Measurements from ENCODE around the gene KRTAP1-3.
"Not testable (repeated sequence)": the region's sequence is repeated elsewhere in the genome, so short reads cannot be mapped to it uniquely, and the experiment has no call there.

Gene KRTAP1-3

DNA sequence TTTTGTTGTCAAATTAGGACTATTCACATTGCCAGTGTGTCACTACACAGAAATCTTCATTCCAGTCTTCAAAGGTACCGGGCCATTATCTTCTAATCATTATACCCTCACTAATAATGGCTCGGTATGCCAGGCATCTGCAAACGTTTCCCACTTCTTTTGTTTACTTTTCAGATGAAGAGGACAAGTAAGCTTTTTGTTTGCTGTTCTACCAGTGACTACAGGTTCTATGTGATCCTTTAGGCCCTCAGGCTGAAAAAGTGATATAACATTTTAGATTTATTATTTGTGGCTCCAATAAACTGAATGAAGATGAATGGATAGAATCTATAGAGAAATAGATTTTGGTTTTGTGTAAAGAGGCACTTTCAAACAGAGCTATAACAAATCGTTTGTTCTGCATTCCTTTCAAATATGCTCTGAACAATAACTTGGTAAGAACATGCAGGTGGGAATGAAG, 25.3 kb downstream of the KRTAP1-3 start:
- no peak for DNase-seq

DNA sequence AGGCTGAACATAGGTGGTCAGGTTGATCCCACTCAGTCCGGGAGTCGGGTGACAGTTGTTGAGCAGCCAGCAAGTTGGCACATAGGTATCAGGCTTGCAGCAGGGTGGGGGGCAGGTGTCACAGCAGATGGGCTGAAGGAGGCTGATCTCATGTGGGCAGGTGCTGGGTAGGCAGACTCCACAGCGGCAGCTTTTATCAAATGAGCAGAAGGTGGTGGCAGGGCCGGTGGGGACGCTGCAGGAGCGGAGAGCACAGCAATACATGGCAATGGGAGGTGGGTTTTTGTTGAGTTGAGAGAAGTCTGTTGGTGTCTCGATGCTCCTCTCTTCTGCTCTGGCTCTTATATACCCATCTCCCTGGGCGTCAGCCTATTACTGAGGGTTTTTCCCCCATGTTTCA, 25.9 kb downstream of the KRTAP1-3 start, which contains the start of gene KRTAP3-1:
TSS of gene KRTAP3-1 (minus strand) at position 318 of the 400 bp plus-strand sequence. CDS start at position 264, 54 bp downstream.
- no peak for DNase-seq

DNA sequence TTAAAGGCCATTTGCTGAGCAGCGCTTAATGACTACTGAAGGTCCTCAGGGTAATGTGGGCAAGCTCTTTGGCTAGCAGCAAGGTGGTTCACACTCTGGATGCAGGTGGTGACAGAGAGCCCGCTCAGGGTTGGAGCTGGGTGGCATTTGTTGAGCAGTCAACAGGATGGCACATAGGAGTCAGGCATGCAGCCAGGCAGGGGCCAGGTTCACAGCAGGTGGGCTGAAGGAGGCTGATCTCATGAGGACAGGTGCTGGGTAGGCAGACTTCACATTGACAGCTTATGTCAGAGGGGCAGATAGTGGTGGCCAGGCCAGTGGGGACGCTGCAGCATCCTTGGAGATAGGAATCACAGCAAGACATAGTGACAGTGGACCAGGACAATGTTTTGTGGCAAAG, 30.3 kb downstream of the KRTAP1-3 start:
- no peak for DNase-seq

DNA sequence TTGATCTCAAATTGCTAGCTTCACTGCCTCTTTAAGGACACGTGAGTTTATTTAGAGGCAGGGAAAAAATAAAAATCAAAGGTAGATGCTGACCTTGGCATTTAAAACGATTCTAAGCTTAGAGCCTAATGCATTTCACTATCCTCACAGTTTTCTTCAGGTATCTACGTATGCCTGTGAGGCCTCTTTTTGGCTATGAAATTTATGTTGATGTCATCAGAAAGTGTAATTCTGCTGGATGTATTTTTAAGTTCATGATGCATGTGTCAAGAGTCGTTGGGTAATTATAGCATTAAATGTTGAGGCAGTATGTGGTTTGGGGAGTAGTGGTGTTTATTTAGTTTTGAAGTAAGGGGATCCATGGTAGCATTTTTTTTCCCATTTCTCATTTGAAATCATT, 30.7 kb downstream of the KRTAP1-3 start:
- DNase-seq: no peak

DNA sequence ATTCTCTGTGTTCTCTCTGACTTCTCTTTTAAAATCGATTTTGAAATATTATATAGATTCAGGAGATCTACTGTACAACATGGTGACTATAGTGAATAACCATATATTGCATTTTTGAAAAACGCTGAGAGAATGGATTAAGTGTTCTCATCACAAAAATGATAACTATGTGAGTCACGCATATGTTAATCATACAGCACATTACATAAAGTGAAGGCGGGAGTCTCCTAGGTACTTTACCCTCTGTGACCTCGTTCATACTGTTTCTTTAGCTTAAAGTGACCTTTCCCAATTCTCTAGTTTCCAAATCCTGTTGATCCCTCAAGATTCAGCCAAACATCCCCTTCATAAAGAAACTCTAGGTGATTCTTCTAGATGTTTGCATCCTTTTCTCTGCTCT, 31.9 kb downstream of the KRTAP1-3 start:
- DNase-seq: no peak

DNA sequence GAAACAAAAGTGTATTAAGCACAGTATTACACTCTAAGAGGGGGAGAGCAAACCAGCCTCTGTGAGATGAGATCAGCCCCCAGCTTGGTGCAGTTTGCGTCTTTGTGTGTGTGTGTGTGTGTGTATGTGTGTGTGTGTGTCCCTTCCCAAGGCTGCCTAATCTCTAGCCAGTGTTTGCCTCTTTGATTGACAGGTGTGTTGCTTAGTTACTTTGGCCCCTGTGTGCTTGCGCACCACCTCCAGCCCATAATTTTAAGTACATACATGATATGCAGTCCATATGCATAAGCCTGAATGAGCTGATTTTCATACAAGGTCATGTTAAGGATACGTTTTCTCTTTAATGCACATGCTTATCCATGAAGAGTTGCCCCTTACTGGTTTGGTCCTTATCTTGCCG, 32.9 kb downstream of the KRTAP1-3 start:
- no peak for DNase-seq

DNA sequence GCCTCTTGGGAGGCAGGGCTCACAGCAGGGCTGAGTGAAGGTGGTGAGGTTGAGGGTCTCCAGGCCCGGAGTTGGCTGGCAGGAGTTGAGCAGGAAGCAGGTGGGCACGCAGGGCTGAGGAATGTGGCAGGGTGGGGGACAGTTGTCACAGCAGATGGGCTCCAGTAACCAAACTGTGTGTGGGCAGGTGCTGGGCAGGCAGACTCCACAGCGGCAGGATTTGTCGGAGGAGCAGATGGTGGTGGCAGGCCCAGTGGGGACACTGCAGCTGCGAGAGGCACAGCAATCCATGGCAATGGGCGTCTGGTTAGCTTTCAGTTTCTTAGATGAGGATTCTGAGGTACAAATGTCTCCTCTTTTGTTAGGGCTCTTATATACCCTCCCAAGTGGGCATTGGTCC, 35.1 kb downstream of the KRTAP1-3 start, which contains the start of gene KRTAP3-2:
TSS of gene KRTAP3-2 (minus strand) at position 344 of the 400 bp plus-strand sequence. CDS start at position 291, 53 bp downstream.
- DNase-seq: not testable (repeated sequence)

DNA sequence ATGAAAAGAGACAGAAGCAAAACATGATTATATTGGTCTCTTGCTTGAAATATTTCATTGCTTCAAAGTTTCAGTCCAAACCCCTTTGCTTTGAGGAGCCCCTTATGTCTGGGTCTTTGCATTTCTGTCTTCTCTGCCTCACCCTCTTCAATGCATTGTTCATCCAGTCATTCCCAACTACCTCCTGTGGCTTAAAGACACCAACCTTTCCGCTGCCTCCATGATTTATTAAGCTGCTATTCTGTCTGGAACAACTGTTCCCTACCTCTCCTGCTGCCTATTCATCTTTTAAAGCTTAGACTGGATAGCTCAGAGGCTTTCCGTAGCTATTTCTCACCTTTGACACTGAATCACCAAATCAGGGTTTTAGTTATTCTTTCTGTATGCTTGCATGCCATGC, 37.3 kb downstream of the KRTAP1-3 start:
- no peak for DNase-seq

DNA sequence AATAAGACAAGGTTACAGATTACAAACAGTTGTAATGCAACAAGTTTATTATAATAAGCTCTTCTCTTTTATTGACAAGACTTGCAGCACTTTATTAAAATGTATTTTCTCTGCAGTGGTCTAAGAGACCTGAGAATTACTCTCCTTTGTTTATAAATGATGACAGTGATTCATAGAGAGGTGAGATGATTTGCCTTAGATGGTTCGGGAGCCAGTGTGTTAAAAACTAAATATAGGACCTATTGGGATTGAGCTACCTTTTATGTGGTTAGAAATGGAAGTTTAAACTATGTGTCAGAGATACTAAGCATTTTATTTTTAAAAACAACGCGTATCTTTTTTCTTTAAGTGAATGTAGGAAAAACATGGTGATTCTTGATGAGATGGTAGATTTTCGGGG, 37.8 kb downstream of the KRTAP1-3 start:
- DNase-seq: no peak

DNA sequence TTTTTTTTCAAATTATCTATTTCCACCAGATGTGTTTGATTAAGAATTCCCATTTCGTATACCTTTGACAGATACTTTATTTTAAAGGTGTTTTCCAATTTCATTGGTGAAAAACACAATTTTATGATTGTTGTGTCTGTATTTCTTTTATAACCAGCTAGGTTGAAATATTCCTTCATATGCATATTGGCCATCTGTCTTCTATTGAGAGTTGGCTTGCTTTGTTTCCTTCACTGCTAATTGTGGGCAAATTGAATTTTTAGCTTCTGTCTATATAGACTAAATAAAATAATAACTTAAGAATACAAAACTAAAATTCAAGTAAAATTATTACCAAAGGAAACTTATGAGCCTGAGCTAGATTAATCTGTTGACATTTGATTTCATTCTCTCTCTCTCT, 39.6 kb downstream of the KRTAP1-3 start:
- DNase-seq: no peak

DNA sequence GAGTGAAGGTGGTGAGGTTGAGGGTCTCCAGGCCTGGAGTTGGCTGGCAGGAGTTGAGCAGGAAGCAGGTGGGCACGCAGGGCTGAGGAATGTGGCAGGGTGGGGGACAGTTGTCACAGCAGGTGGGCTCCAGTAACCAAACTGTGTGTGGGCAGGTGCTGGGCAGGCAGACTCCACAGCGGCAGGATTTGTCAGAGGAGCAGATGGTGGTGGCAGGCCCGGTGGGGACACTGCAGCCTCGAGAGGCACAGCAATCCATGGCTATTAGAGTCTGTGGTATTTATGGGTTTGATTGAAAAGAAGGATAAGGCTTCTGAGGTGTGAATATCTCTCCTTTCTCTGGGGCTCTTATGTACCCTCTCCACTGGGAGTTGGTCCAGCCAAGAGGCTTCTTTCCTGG, 40.8 kb downstream of the KRTAP1-3 start, which contains the start of gene KRTAP3-3:
TSS of gene KRTAP3-3 (minus strand) at position 326 of the 400 bp plus-strand sequence. CDS start at position 259, 67 bp downstream.
- no peak for DNase-seq

DNA sequence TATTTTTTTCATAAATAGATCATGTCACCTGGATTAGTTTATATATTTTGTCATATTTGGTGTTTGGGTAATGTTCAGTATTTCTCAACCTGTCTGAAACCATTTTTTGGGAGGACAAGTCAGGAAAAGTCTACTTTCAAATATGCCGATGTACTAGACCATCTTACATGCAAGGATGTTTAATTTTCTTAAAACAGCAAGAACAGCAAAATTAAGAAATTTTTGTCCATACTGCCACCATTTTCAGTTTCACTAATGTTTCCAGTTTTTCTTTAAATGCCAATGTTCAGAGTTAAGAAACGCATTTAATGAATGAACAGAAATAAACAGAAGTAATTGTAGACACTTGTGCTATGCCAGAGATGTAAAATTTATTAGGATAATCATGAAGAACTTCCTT, 41.6 kb downstream of the KRTAP1-3 start:
- no peak for DNase-seq

DNA sequence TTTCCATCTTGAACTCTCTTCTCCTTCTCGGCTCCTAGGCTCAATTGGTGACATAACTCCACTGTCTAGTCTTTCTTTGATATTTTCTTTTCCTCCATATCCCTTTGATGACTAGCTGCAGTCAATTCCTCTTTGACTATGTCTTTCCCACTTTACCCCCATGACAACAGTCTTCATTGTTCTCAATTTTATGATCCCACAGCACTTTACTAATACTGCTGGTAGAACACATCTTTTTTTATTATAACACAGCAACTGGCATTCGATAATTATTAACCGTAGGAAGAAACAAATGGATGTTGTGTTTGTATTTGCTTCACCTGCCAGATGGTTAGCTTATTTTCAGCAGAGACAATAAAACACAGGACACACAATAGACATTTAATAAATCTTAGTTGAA, 42.0 kb downstream of the KRTAP1-3 start:
- no peak for DNase-seq

DNA sequence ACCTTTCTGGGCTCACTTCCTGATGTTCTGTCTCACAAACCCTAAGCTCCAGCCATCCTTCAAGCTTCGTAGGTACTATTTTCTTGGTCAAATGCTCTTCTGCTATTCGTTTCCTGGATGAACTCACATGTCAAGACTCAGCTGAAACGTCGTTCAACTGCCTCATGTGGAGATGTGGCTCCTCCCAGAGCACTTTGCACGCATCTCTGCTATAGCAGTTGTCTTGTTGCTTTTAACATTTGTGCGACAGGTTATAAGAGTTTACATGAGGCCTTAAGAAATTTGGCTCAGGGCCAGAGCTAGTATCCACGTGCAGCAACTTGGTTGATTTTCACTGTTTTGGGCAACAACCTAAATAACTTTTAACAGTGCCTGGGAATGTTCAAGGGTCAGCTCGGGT, 47.8 kb downstream of the KRTAP1-3 start:
- DNase-seq: no peak

DNA sequence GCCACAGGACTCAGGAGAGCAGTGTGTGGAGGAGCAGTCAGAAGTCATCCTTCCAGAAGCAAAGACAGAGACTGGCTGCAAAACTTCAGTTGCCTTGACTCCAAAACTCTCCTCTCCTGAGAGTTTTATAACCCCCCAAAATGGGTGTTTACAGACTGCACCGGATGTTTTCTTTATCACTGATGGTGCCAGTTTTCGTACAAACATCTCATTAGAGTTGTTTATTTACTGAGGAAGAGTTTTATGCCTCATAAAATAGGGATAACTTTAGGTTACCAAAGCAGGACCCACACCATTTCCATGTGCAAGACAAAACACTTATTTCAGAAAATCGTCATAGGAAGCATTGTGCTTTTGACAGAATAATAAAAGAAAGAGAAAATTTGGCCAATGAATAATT, 50.4 kb downstream of the KRTAP1-3 start, which contains the start of gene KRT40:
TSS of gene KRT40 (minus strand) at position 101 of the 400 bp plus-strand sequence. CDS start at position 48, 53 bp downstream.
- DNase-seq: no peak
